ENCODE measurements around the gene TULP4. TPM values are rescaled to one million over a fixed set of nuclear protein-coding genes. Genes with fewer than 3 reads are reported as not detected.
A peak's percentile ranks its signal among the peaks of the same experiment; 100 is the strongest.

The TULP4 gene
- total RNA-seq, 1 experiment from 2014 or later, result 64.6 TPM

- H3K18ac ChIP-seq (ENCODE audit: insufficient read length, low read depth, low read length), result no peak overlapping the region
- H3K79me1 ChIP-seq (ENCODE audit: insufficient read depth, low read depth, low read length, poor library complexity, severe bottlenecking), result no peaks in the 10 kb centered on the region
- no peak for DNase-seq
- H4K20me1 ChIP-seq (ENCODE audit: control insufficient read depth, insufficient read depth, insufficient read length), result no peaks in the 10 kb centered on the region
- H3K9ac ChIP-seq (ENCODE audit: extremely low read depth, insufficient read length, low read length), result no peak overlapping the region
- no peak overlapping the region for H3K4ac ChIP-seq (ENCODE audit: low read depth, low read length)
- no peak overlapping the region for H3T11ph ChIP-seq (ENCODE audit: low read length)
- no peak overlapping the region for H3K14ac ChIP-seq (ENCODE audit: insufficient read depth, low read length)
- peak overlapping the region in 1 of 2 experiments; percentile 53; a peak in 1 of 5 replicates for H3K4me3 Mint-ChIP-seq
- H3K79me2 ChIP-seq (ENCODE audit: insufficient read depth, low read length), result no peaks in the 10 kb centered on the region
- H3K23ac ChIP-seq (ENCODE audit: insufficient read length, low read depth, low read length), result no peak overlapping the region
- no peaks in the 10 kb centered on the region; the same call in 1 of the 2 replicates for H3K27me3 Mint-ChIP-seq (ENCODE audit: low read depth)
- no peak overlapping the region for H4K5ac ChIP-seq (ENCODE audit: insufficient read length, low read depth, low read length)
- H3K27me3 ChIP-seq (ENCODE audit: insufficient read depth, low read length), result no peaks in the 10 kb centered on the region
- H3K27ac ChIP-seq (ENCODE audit: insufficient read length, low read depth, low read length), result no peak overlapping the region
- TF ChIP-seq CTCF (conservative IDR thresholded peaks at IDR 0.05), result no peak
- no peak overlapping the region for H2BK15ac ChIP-seq (ENCODE audit: low read depth, low read length)
- H2AK5ac ChIP-seq (ENCODE audit: insufficient read length, low read length), result no peak overlapping the region
- no peak overlapping the region for H3K56ac ChIP-seq (ENCODE audit: insufficient read length, low read depth, low read length)
- no peak overlapping the region for H4K8ac ChIP-seq (replicated peaks; ENCODE audit: insufficient read length, low read depth, low read length)
- no peaks in the 10 kb centered on the region for H3K23me2 ChIP-seq (ENCODE audit: insufficient read length, low read depth, low read length, poor library complexity, severe bottlenecking)
- peaks cover 13 to 15% of the 10 kb centered on the region in 2 experiments for H3K4me1 Mint-ChIP-seq
- WGBS (ENCODE audit: extremely low coverage, insufficient read length, low lambda C conversion rate), result no CpG with 5 or more reads among the region's 5 CpGs
- H2BK5ac ChIP-seq (ENCODE audit: insufficient read length, low read length), result no peak overlapping the region
- H3K9me3 Mint-ChIP-seq, result no peaks in the 10 kb centered on the region
- H4K91ac ChIP-seq (ENCODE audit: insufficient read length, low read depth, low read length), result no peak overlapping the region
- no peak overlapping the region for H3K4me2 ChIP-seq (ENCODE audit: insufficient read depth, insufficient read length, low read length)
- no peaks in the 10 kb centered on the region for H3K9me3 ChIP-seq (ENCODE audit: control insufficient read depth, low read depth, low read length)
- H3K4me1 ChIP-seq (ENCODE audit: insufficient read depth, low read length), result no peaks in the 10 kb centered on the region
- no peaks in the 10 kb centered on the region; a peak in 1 of 7 replicates for H3K36me3 Mint-ChIP-seq (ENCODE audit: insufficient read depth in 1 of 3, low read depth in 3 of 3)
- H2BK12ac ChIP-seq (ENCODE audit: insufficient read length, low read depth, low read length), result no peak overlapping the region
- no peak overlapping the region for H2BK20ac ChIP-seq (ENCODE audit: low read depth, low read length, poor library complexity, severe bottlenecking)
- no peak overlapping the region for H2BK120ac ChIP-seq (ENCODE audit: low read depth, low read length, poor library complexity, severe bottlenecking)
- no peak overlapping the region for H2AFZ ChIP-seq (ENCODE audit: low read length)
- no peak overlapping the region for H3K27ac Mint-ChIP-seq
Observed at GRCh38 chr6:158517581-158517980, 205.3 kb downstream of the TULP4 start.

All from H9 (cell line).